Left lobe of liver (tissue), 2 donors: ENCODE results near the gene MAML2. TPM values are rescaled to one million over a fixed set of nuclear protein-coding genes. Genes with fewer than 3 reads are reported as not detected.

Experiments used
- ATAC-seq: fragments of 200-7000 bp; cut with Tn5 transposase; one replicate; pipeline ENCODE4 v1.9.1; 2020; ENCODE audit warnings: mild to moderate bottlenecking, moderate library complexity
- DNase-seq: peaks from one replicate; pipeline ENCODE4 v3.0.0-alpha.2; 2020; ENCODE audit warnings: low spot score
- total RNA-seq: library from RNA; stranded (reverse); gene quantifications from one replicate; pipeline ENCODE4 v1.2.1, GENCODE V29; 2021
- donor health status: DM: no; HTN: no; CAD: no; lungs with moderate emphysema.
- donor health status: DM: no; HTN: yes; CAD: no.

Gene MAML2
- total RNA-seq, result 1.0 TPM

DNA sequence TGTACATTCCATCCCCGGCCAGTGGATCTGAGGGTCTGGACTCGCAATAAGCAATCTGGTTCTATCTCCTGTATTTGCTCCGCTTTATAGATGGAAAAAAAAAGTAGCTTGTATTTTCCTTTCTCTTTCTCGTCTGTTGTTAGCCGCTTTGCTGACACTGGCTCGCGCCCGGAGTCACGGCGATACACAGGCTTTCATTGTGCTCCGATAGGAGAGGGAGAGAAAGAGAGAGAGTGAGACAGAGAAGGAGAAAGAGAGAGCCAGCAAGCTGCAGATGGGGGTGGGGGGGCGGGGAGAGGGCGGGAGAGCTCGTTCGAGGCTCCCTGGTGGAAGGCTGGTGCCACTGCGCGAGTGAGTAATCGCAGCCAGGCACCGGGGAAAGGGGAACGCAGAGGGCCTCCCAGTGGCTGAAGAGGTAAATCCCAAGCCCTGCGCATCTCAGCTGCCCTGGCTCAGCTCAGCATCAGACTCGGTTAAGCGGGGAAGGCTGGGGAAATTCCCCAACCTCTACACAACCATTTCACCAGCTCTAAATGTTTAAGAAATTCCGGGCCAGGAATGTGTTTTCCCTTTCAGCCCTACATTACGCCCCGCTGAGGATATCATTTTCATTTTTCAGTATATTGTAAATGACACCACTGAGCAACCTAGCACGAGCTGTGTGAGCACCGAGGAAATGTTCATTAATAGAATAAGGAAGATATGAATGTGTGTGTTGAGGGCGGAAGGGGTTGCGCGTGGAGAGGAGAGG lies at the start of gene MAML2:
Gene MAML2, minus strand, starts transcription at position 235 of the 751 bp plus-strand sequence. CDS start 1,300 bp downstream, outside the sequence.
- ATAC-seq (peak; percentile 99), DNase-seq (peak; percentile 87)

- ATAC-seq (no peak), DNase-seq (no peak)
Observed at GRCh38 chr11:96391698-96392307, 48.8 kb upstream of the MAML2 start.

DNA sequence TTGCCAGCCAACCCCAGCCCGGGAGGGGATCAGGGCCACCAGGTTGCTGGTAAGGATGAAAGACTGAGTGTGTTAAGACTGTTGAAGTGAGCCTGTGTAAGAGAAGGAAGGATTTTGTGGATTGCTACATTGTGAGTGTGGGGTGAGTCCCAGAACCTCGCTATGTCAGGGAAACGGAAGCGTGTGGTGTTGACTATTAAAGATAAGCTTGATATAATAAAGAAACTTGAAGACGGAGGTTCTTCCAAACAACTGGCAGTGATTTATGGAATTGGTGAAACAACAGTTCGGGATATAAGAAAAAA lies 47.4 kb upstream of the MAML2 start:
- DNase-seq (no peak), ATAC-seq (no peak)

- ATAC-seq, result peak; percentile 98
Observed at GRCh38 chr11:96389720-96390487, 46.9 kb upstream of the MAML2 start, which contains the start of the genes CCDC82 and JRKL. CCDC82 (minus strand) TSS chr11:96389912; CDS start chr11:96384747, 5,165 bp downstream. JRKL (plus strand) TSS chr11:96390013; CDS start chr11:96390650, 637 bp downstream.

DNA sequence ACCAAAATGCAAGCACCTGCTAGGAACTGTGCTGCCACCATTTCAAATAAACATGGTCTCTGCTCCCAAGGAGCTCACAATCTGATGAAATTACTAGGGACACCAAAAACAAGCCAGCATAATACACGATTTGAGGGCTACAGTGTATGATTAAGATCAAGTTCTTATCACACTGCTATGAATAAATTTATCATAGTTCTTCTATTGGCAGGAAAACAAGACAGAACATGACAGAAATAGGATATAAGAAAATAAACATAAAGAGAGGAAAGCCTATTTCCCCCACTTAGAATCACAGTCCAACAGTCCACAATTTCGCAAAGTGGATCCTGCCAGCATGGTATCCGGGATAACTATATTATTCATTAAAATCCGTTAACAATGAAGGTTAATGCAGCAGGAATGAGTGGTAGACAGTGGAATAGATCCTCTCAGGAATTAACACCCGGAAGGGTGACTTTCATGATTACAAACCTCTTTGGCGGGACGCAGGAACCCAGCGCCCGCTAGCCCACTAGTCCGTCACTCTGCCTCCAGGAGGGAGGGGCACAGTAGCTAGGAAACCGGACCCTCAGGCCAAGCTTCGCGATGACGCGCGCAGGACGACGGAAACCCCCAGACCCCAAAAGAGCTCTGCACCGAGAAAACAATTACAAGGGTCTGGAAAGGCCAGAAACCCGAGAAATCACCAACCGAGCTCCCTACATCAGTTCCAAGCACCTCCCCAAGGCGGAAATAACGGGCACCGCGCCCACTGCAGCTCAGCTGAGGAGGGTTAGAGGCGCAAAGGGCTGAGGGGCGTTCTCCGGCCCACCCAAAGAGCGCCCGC lies 46.1 kb upstream of the MAML2 start:
- ATAC-seq (peak; percentile 66), DNase-seq (no peak)

More at GRCh38 chr11:96389720-96390487, 46.9 kb upstream of the MAML2 start, which contains the start of the genes CCDC82 and JRKL:
- peak; percentile 98 for DNase-seq

DNA sequence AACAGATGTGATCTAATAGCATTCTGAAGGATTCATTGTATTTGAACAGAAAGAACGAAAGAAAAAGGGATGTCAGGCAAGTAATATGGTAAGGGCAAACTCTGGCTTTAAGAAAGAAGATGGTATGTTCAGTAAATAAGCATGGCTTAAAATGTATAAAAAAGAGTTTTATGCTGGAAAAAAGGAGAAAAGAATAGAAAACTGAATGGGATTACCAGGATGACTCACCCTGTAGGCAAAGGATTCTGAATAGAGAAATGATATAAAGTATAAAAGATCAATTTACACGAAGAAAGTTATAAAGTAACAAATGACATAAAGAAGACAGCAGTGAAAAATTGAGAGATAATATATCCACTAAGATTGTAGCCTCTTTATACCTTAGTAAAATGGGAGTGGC lies 42.2 kb upstream of the MAML2 start:
- DNase-seq, result no peak
- no peak for ATAC-seq

DNA sequence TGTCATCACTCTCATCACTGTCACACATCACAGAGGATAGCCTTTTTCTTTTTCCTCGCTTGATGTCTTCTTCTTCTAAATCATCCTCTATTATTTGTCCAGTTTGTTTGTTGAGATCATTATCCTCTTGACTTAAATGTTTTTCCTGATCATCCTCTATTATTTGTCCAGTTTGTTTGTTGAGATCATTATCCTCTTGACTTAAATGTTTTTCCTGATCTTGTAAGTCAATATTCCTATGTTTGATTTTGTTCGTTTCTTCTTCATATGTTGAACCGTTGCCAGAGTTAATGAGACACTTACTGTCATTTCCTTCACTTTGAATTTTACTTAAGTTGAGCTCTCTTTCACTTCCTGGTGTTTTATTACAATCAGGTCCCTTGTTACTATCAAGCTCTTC lies 41.2 kb upstream of the MAML2 start:
- DNase-seq, result no peak
- ATAC-seq, result no peak

GRCh38 chr11:96376796-96377195 lies 33.8 kb upstream of the MAML2 start:
- DNase-seq (no peak), ATAC-seq (no peak)

DNA sequence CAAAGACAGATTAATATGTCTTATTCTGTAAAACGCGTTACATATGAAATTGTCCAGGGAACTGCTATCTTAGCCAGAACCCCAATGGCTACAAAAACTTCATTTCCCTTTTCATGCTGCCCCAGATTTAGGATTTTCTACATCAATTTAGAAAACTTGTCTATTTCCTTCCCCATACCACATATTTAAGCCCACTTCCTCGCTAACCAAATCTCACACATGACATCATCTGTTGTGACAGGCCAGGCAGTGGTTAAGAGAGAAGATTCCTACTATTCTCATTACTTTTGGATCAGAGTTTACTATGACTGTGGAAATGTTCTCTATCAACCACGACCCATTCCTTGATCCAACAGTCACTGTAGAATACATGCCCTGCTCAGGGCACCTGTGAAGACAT lies 30.8 kb upstream of the MAML2 start:
- DNase-seq, result no peak
- no peak for ATAC-seq

DNA sequence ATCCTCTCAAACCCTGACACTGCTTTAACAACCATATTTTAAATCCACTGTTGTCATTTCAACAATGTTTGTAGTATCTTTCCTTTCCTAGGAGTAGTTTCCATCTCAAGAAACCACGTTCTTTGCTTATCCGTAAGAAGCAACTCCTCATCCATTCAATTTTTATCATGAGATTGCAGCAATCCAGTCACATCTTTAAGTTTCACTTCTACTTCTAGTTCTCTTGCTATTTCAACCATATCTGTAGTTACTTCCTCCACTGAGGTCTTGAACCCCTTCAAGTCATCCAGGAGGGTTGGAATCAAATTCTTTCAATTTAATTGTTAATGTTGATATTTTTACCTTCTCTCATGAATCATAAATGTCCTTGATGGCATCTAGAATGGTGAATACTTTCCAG lies 24.3 kb upstream of the MAML2 start:
- DNase-seq (no peak), ATAC-seq (no peak)

GRCh38 chr11:96366024-96366423 lies 23.0 kb upstream of the MAML2 start:
- no peak for DNase-seq
- no peak for ATAC-seq

- ATAC-seq (no peak), DNase-seq (no peak)
Observed at GRCh38 chr11:96365493-96365892, 22.5 kb upstream of the MAML2 start.

- no peak for DNase-seq
- no peak for ATAC-seq
Observed at GRCh38 chr11:96361778-96362177, 18.8 kb upstream of the MAML2 start.

GRCh38 chr11:96358321-96358720 lies 15.3 kb upstream of the MAML2 start:
- no peak for DNase-seq
- ATAC-seq, result no peak

DNA sequence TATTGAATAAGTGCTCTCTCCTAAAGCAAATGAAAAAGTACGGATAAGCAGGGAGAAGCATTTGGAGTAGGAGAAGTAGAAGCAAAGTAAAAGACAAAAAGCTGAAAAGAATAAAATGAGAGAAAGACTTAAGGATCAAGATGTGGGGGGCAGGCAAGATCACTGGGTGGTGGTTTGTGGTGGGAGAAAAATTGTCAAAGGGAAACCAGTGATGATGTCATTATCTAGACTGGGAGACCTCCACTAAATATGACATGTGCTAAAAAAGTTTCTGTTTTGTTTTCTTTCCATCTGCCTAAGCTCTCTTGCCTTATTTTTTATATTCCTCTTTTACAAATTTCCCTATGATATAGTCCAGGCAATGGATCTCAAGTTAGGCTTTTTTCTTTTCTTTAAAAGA lies 14.8 kb upstream of the MAML2 start:
- ATAC-seq (no peak), DNase-seq (no peak)

- ATAC-seq (no peak), DNase-seq (no peak)
Observed at GRCh38 chr11:96356848-96357247, 13.9 kb upstream of the MAML2 start.

- peak; percentile 11 for ATAC-seq
Observed at GRCh38 chr11:96342014-96342960, 708 bp downstream of the MAML2 start.

DNA sequence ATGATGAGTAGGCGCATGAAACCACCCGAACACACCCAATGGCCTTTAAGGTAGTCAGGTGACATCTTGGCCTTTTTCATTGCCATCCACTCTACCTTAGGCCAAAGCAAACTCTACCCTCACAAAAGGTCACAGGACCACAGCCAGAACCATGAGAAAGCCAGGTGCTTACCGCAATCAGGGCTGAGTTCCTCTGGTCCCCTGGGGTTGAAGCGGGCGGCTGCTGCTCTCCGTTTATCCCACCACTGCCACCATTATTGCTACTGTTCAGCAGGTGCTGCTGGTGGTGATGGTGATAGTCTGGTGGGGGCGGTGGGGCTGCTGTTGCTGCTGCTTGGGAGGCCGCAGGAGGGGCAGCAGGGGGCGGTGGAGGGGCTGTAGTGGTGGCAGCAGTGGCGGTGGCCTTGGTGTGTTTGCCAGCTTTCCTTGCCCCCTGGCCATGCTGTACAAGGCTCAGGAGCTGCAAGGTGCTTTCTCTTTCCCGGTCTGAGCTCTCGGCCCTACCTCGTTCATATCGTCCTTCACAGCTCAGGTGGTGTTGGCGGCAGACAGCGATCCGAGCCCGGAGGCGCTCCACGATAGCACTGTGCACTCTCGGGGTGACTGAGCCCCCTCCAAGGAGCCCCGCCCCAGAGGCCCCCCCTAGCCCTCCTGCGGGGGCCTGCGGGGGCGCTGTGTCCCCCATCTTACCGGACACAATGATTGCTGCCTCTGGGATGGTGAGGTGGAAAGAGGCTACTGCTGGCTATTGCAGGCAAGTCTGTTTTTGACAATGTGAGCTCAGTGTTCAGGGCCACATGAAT lies 1.6 kb downstream of the MAML2 start:
- peak; percentile 6 for ATAC-seq
- no peak for DNase-seq

More at GRCh38 chr11:96342014-96342960, 708 bp downstream of the MAML2 start:
- no peak for DNase-seq

GRCh38 chr11:96340555-96340885 lies 2.5 kb downstream of the MAML2 start:
- DNase-seq (no peak), ATAC-seq (no peak)
